Progenitor cell of endocrine pancreas (in vitro differentiated cells): Measurements from ENCODE around the gene LPP. TPM values are rescaled to one million over a fixed set of nuclear protein-coding genes. Genes with fewer than 3 reads are reported as not detected.

Experiments used
- DNase-seq: peaks from one replicate; pipeline ENCODE4 v3.0.0; 2021; ENCODE audit warnings: low spot score; ENCODE audit not compliant: unreplicated experiment
- H3K27ac Mint-ChIP-seq: 2 replicates; pipeline ENCODE4 v1.8.0; 2021; ENCODE audit warnings: mild to moderate bottlenecking, moderate library complexity, mixed read lengths
- H3K27me3 Mint-ChIP-seq: 2 replicates; pipeline ENCODE4 v1.8.0; 2021; ENCODE audit warnings: mixed read lengths
- H3K36me3 Mint-ChIP-seq: 2 replicates; pipeline ENCODE4 v1.8.0; 2022; ENCODE audit warnings: mixed read lengths; ENCODE audit not compliant: insufficient read depth
- H3K4me1 Mint-ChIP-seq: 2 replicates; pipeline ENCODE4 v1.8.0; 2021; ENCODE audit warnings: low read depth, mixed read lengths
- H3K4me3 Mint-ChIP-seq: 2 replicates; pipeline ENCODE4 v1.8.0; 2021; ENCODE audit warnings: low read depth, mild to moderate bottlenecking, moderate library complexity, mixed read lengths
- H3K9me3 Mint-ChIP-seq: 2 replicates; pipeline ENCODE4 v1.8.0; 2021; ENCODE audit warnings: low read depth, mixed read lengths
- total RNA-seq: library from RNA; stranded (reverse); gene quantifications from 2 replicates; pipeline ENCODE4 v1.2.1, GENCODE V29; 2021
- TF ChIP-seq, protein P1 (sequence below): fragments of 200-600 bp; sonication (generic); IDR thresholded peaks from one replicate; pipeline ENCODE4 v1.5.0; 2021; ENCODE audit warnings: antibody characterized with exemption, mild to moderate bottlenecking; ENCODE audit not compliant: unreplicated experiment

Gene LPP
- total RNA-seq, 1 donor from 2014 or later: 131 TPM

DNA sequence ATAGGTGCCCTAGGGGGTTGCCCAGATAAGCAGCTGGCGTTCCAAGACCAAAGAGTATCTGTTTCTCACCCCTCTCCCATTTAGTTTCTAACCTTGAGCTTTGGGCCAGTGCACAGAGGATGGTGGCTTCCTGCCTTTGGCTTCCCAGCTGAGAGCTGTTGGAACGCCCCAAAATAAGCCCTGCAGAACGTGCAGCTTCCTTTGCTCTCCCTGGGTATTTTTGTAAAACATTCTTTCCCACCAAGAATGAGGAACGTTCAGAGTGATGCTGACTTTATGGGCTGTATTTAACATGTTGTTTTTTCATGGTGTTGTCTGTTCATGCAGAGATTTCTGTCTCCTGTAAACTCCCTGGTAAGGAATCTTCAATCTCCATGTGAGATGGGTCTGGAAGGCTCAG is 63.8 kb downstream of the LPP start:
- no peaks in the 10 kb centered on the region for H3K27me3 Mint-ChIP-seq
- peaks cover 5% of the 10 kb centered on the region for H3K9me3 Mint-ChIP-seq
- TF ChIP-seq, protein P1, sequence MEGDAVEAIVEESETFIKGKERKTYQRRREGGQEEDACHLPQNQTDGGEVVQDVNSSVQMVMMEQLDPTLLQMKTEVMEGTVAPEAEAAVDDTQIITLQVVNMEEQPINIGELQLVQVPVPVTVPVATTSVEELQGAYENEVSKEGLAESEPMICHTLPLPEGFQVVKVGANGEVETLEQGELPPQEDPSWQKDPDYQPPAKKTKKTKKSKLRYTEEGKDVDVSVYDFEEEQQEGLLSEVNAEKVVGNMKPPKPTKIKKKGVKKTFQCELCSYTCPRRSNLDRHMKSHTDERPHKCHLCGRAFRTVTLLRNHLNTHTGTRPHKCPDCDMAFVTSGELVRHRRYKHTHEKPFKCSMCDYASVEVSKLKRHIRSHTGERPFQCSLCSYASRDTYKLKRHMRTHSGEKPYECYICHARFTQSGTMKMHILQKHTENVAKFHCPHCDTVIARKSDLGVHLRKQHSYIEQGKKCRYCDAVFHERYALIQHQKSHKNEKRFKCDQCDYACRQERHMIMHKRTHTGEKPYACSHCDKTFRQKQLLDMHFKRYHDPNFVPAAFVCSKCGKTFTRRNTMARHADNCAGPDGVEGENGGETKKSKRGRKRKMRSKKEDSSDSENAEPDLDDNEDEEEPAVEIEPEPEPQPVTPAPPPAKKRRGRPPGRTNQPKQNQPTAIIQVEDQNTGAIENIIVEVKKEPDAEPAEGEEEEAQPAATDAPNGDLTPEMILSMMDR: no peak
- DNase-seq: no peak
- no peak overlapping the region for H3K27ac Mint-ChIP-seq
- H3K36me3 Mint-ChIP-seq: peaks cover 5% of the 10 kb centered on the region
- no peak overlapping the region for H3K4me3 Mint-ChIP-seq
- peaks cover 60% of the 10 kb centered on the region for H3K4me1 Mint-ChIP-seq

DNA sequence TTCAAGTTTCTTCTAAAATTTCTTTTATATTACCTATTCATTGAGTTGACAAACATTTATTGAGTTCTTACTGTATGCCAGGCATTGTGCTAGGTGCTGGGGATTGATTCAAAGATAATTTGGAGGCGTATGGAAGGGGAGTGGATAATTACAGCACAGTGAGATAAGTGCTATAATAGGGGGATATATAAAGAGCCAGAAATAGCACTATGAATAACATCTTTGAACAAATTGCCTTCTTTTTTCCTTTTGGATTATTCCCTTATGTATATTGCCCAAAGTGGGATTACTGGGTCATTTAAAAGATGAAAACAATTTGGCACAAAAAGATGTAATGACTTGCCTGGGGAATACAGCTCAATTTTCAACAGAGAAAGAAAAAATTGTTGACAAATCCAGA is 64.6 kb downstream of the LPP start:
- H3K4me3 Mint-ChIP-seq: no peak overlapping the region
- H3K36me3 Mint-ChIP-seq: peaks cover 5% of the 10 kb centered on the region
- TF ChIP-seq, protein P1: no peak
- peaks cover 5% of the 10 kb centered on the region for H3K9me3 Mint-ChIP-seq
- H3K27ac Mint-ChIP-seq: no peak overlapping the region
- peaks cover 62% of the 10 kb centered on the region for H3K4me1 Mint-ChIP-seq
- no peaks in the 10 kb centered on the region for H3K27me3 Mint-ChIP-seq
- no peak for DNase-seq

DNA sequence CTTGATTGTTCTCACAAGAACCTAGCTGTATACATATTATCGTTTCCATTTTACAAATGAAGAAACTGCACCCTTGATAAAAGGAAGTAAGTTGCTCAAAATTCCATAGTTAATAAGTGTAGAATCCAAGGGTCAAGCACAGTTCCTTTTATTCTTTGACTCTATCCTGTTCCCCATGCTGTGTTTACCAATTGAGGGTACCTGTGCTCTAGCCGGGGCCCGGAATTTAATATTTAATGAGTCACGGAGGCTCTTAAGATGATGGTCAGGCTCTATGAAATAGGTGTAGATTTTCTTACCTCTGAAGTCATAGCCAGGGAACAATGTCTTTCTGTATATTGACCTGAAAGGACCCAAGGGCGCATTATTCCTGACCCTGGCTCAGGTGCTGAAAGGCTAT is 65.2 kb downstream of the LPP start:
- no peaks in the 10 kb centered on the region for H3K27me3 Mint-ChIP-seq
- DNase-seq: no peak
- H3K9me3 Mint-ChIP-seq: peaks cover 8% of the 10 kb centered on the region
- H3K27ac Mint-ChIP-seq: no peak overlapping the region
- H3K36me3 Mint-ChIP-seq: peaks cover 6% of the 10 kb centered on the region
- peaks cover 64% of the 10 kb centered on the region for H3K4me1 Mint-ChIP-seq
- H3K4me3 Mint-ChIP-seq: no peak overlapping the region
- TF ChIP-seq, protein P1: no peak

DNA sequence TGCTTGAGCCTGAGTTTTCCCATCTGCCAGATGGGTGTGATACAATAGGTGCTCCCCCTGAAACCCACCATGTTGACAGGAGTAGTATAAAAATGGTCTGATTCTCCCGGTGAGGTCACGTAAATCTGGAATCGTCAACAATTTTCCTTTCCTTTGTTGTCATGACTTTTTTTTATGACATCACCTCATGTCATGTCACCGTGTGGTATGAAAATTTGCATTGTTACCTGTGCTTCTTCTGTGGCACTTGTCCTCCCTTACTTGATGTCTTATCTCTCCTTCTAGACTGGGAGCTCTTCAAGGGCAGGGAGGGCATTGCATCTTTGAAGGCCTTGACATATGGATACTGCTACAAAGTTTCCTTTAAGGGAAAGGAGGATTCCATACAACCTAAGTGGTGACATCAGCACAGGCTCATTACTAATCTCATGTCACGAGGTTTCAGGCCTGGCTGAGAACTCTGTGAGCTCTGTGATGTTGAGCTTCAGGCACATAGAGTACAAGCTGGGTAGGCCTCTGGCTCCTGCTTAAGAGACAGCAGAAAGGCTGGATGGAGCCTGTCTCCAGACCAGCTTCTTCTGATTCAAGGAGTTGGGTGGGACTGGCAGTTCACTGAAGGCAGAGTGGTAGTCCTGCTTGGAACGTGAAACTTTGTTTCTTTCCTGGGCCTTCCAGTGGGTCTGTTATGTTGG is 66.3 kb downstream of the LPP start:
- DNase-seq: no peak
- H3K36me3 Mint-ChIP-seq: peaks cover 10% of the 10 kb centered on the region
- no peak overlapping the region for H3K27ac Mint-ChIP-seq
- peaks cover 59% of the 10 kb centered on the region for H3K4me1 Mint-ChIP-seq
- H3K9me3 Mint-ChIP-seq: peaks cover 11% of the 10 kb centered on the region
- TF ChIP-seq, protein P1: no peak
- H3K4me3 Mint-ChIP-seq: no peak overlapping the region
- no peaks in the 10 kb centered on the region for H3K27me3 Mint-ChIP-seq

DNA sequence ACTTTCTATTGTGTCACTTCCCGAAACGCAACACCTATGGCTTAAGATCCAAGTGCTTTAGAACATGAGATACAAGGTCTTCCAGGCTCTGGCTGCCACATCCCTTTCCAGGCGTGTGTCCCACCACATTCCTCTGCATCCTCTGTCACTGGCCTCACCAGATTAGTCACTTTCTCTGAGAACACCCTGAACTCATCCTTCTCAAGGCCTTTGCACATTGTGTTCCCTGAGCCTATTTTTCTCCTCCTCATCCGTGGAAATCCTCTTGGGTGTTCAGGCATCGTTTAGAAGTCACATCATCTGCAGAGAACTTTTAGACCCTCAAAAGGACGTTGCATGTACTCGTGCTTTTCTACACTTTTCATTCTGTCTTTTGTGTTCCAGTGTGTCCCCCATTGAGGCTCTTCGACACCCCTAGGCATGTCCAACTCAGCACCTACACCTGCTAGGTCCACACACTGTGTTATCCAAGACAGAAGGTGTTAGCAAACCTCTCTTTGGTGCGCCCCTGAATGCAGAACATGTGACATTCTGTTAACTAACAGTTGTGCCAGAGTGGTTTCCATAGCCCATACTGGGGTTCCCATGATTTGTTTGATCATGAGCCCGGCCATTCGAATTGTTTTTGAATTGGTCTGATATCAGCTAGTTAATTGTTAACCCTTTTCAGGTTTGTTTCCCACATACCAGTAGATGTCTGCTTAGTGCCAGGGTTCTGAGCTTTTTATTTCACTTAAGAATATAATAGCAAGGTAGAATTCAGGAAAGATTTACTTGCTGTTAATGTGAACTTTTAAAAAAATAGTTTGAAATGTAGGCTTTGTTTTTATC is 67.2 kb downstream of the LPP start:
- no peak overlapping the region for H3K4me3 Mint-ChIP-seq
- H3K9me3 Mint-ChIP-seq: peaks cover 11% of the 10 kb centered on the region
- H3K27ac Mint-ChIP-seq: peak overlapping the region; percentile 57
- TF ChIP-seq, protein P1: no peak
- no peak for DNase-seq
- peaks cover 10% of the 10 kb centered on the region for H3K36me3 Mint-ChIP-seq
- no peaks in the 10 kb centered on the region for H3K27me3 Mint-ChIP-seq
- H3K4me1 Mint-ChIP-seq: peaks cover 56% of the 10 kb centered on the region
